Measurements from ENCODE around the gene VPS13C. TPM values are rescaled to one million over a fixed set of nuclear protein-coding genes. Genes with fewer than 3 reads are reported as not detected.

The VPS13C gene
- total and polyA plus RNA-seq, 7 donors: 7.1 to 34.1 (median 24.8) TPM

- ATAC-seq (no peak), DNase-seq (no peak)
- Histone ChIP-seq H3K36me3 (ENCODE audit: insufficient read depth in 1 of 2, low read depth in 1 of 2) (no peaks in the 10 kb centered on the region), H3K4me1 (no peaks in the 10 kb centered on the region), H3K9me3 (no peaks in the 10 kb centered on the region), H3K4me3 (no peak overlapping the region), H3K27ac (no peak overlapping the region), H3K27me3 (ENCODE audit: insufficient read depth in 3 of 3, low read length in 2 of 3) (no peaks in the 10 kb centered on the region)
- intact Hi-C loops (cut with DNase I): no loop called here
- 83 to 94% (median 90%) methylated on average over 3 of the region's 3 CpGs for WGBS, 3 donors
- no peak for TF ChIP-seq CTCF (IDR thresholded peaks at IDR 0.05)
These were observed 237.7 kb downstream of the VPS13C start for GRCh38 chr15:61822511-61822910.

DNA sequence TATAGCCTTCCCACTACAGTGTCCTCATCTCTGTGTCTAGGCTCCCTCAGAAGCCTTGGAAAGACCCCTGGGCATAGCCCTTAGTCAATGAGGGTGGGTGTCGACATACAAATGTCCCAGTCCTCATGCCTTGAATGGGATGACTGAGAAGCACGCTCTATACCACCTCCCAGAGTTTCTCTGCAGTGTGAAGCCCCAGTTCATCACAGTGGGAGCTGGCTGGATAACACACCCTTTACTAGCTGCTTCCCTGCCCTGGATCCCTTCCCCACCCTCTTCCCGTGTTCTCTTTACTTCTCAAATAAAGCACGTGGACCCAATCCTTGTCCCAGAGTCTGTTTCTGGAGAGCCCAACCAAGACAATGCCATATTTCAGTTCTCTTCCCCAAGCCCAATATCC, 239.3 kb downstream of the VPS13C start:
- Histone ChIP-seq H3K27me3 (ENCODE audit: insufficient read depth in 3 of 3, low read length in 2 of 3) (no peaks in the 10 kb centered on the region), H3K4me3 (no peak overlapping the region), H3K27ac (no peak overlapping the region), H3K4me1 (no peaks in the 10 kb centered on the region), H3K9me3 (no peaks in the 10 kb centered on the region), H3K36me3 (ENCODE audit: insufficient read depth in 1 of 2, low read depth in 1 of 2) (no peaks in the 10 kb centered on the region)
- ATAC-seq (no peak), DNase-seq (no peak)
- WGBS, 3 donors: 87 to 94% (median 89%) methylated on average over 4 of the region's 4 CpGs
- TF ChIP-seq CTCF (IDR thresholded peaks at IDR 0.05): no peak
- intact Hi-C loops (cut with DNase I): no loop called here

- Histone ChIP-seq H3K4me3 (no peak overlapping the region), H3K9me3 (no peaks in the 10 kb centered on the region), H3K27me3 (ENCODE audit: insufficient read depth in 3 of 3, low read length in 2 of 3) (no peaks in the 10 kb centered on the region), H3K36me3 (ENCODE audit: insufficient read depth in 1 of 2, low read depth in 1 of 2) (no peaks in the 10 kb centered on the region), H3K27ac (no peak overlapping the region), H3K4me1 (no peaks in the 10 kb centered on the region)
- 72 to 82% (median 81%) methylated on average over 9 of the region's 9 CpGs for WGBS, 3 donors
- intact Hi-C loops (cut with DNase I): no loop called here
- ATAC-seq: no peak
- no peak for TF ChIP-seq CTCF (IDR thresholded peaks at IDR 0.05)
- no peak for DNase-seq
These were observed 240.0 kb downstream of the VPS13C start for GRCh38 chr15:61820212-61820611.

DNA sequence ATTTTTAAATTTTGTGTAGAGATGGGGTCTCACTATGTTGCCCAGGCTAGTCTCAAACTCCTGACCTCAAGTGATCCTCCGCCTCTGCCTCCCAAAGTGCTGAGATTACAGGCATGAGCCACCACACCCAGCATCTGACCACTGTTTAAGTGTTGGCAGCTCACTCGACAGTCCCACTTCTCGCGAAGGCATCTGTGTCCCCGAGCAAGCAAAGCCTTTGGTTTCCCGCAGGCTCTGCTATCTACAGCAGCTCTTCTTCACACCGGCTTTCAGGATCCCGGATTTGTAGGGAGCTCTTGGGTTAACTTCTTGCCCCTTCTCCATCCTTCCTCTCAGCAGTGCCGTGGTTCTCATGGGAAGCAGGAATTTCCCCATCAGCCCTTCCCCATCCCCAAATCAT, 240.9 kb downstream of the VPS13C start:
- no peak for TF ChIP-seq CTCF (IDR thresholded peaks at IDR 0.05)
- intact Hi-C loops (cut with DNase I): no loop called here
- H3K4me3 ChIP-seq: no peak overlapping the region
- H3K27ac ChIP-seq: no peak overlapping the region
- no peak for ATAC-seq
- no peaks in the 10 kb centered on the region for H3K36me3 ChIP-seq (ENCODE audit: insufficient read depth in 1 of 2, low read depth in 1 of 2)
- H3K27me3 ChIP-seq (ENCODE audit: insufficient read depth in 3 of 3, low read length in 2 of 3): no peaks in the 10 kb centered on the region
- no peak for DNase-seq
- H3K9me3 ChIP-seq: no peaks in the 10 kb centered on the region
- WGBS, 3 donors: 72 to 79% (median 76%) methylated on average over 9 of the region's 9 CpGs
- H3K4me1 ChIP-seq: no peaks in the 10 kb centered on the region

DNA sequence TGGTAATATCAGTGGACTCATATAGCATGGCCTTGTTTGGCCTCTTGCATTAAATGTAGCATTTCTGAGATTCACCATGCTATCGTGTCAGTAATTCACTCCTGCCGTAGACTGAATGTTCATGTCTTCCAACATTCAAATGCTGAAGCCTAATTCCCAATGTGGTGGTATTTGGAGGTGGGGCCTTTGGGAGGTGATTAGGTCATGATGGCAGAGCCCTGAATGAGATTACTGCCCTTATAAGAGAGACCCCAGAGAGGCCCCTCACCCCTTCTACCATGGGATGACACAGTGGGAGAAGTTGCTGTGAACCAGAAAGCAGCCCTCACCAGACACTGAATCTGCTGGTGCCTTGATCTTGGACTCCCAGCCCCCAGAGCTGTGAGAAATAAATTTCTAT, 241.4 kb downstream of the VPS13C start:
- Histone ChIP-seq H3K9me3 (no peaks in the 10 kb centered on the region), H3K27me3 (ENCODE audit: insufficient read depth in 3 of 3, low read length in 2 of 3) (no peaks in the 10 kb centered on the region), H3K4me3 (no peak overlapping the region), H3K36me3 (ENCODE audit: insufficient read depth in 1 of 2, low read depth in 1 of 2) (no peaks in the 10 kb centered on the region), H3K27ac (no peak overlapping the region), H3K4me1 (no peaks in the 10 kb centered on the region)
- DNase-seq (no peak), ATAC-seq (no peak)
- intact Hi-C loops (cut with DNase I): no loop called here
- no peak for TF ChIP-seq CTCF (IDR thresholded peaks at IDR 0.05)
- WGBS, 3 donors: 93 to 97% (median 94%) methylated on average over 2 of the region's 2 CpGs

Measured in psoas muscle (tissue), 8 donors.